WTC11 (cell line): ENCODE results near the gene PPP2R2C. TPM values are rescaled to one million over a fixed set of nuclear protein-coding genes. Genes with fewer than 3 reads are reported as not detected.

Experiments
- ATAC-seq: fragments of 200-7000 bp; cut with Tn5 transposase; 2 replicates; pipeline ENCODE4 v1.10.0; 2021; ENCODE audit warnings: mild to moderate bottlenecking, moderate library complexity
- CTCF ChIA-PET: fragments of 300-600 bp; sonication (Branson Sonifier 250); formaldehyde crosslinking; loops from one replicate; lab custom pipeline; 2021; ENCODE audit warnings: antibody characterized with exemption; lab: Charles Lee
- POLR2A ChIA-PET: fragments of 350-600 bp; sonication (Branson Sonifier 250); formaldehyde crosslinking; loops from one replicate; lab custom pipeline; 2021; ENCODE audit warnings: antibody characterized with exemption; lab: Charles Lee
- DNase-seq: peaks from one replicate; pipeline ENCODE4 v3.0.0; 2021; ENCODE audit warnings: low spot score
- H3K27ac Mint-ChIP-seq: 2 replicates; pipeline ENCODE4 v1.8.0; 2021; ENCODE audit warnings: mixed read lengths
- H3K27me3 Mint-ChIP-seq: 2 replicates; pipeline ENCODE4 v1.8.0; 2021; ENCODE audit warnings: low read depth, mild to moderate bottlenecking, moderate library complexity, mixed read lengths
- H3K36me3 Mint-ChIP-seq: 2 replicates; pipeline ENCODE4 v1.8.0; 2021; ENCODE audit warnings: mixed read lengths
- H3K4me1 Mint-ChIP-seq: 2 replicates; pipeline ENCODE4 v1.8.0; 2022; ENCODE audit warnings: mixed read lengths
- H3K4me3 Mint-ChIP-seq: 2 replicates; pipeline ENCODE4 v1.8.0; 2021; ENCODE audit warnings: mild to moderate bottlenecking, moderate library complexity, mixed read lengths
- H3K9me3 Mint-ChIP-seq: 2 replicates; pipeline ENCODE4 v1.8.0; 2021; ENCODE audit warnings: mixed read lengths
- AFF4 ChIP-seq: sonication (generic); formaldehyde crosslinking; IDR thresholded peaks from 2 replicates; pipeline ENCODE4 v1.8.1; 2023; ENCODE audit warnings: mild to moderate bottlenecking, missing genetic modification reagents, borderline replicate concordance
- CDX4 ChIP-seq: fragments of 250-450 bp; sonication (Bioruptor Pico); IDR thresholded peaks from 2 replicates; pipeline ENCODE4 v1.9.0; 2021; ENCODE audit warnings: moderate library complexity, mild to moderate bottlenecking, inconsistent platforms, borderline replicate concordance
- CREM ChIP-seq: sonication (generic); formaldehyde crosslinking; IDR thresholded peaks from 2 replicates; pipeline ENCODE4 v1.8.1; 2022; ENCODE audit warnings: mild to moderate bottlenecking, missing genetic modification reagents, moderate library complexity
- ELF4 ChIP-seq: sonication (generic); formaldehyde crosslinking; IDR thresholded peaks from 2 replicates; pipeline ENCODE4 v1.8.1; 2022; ENCODE audit warnings: low read depth, mild to moderate bottlenecking, moderate library complexity, missing genetic modification reagents
- FOXJ3 ChIP-seq: sonication (generic); formaldehyde crosslinking; IDR thresholded peaks from 2 replicates; pipeline ENCODE4 v1.9.0; 2021; ENCODE audit warnings: missing genetic modification reagents, mild to moderate bottlenecking, borderline replicate concordance
- FOXP1 ChIP-seq: sonication (generic); formaldehyde crosslinking; IDR thresholded peaks from 2 replicates; pipeline ENCODE4 v1.8.0; 2022; ENCODE audit warnings: missing genetic modification reagents, mild to moderate bottlenecking, moderate library complexity, borderline replicate concordance
- GRHL2 ChIP-seq: fragments of 250-450 bp; sonication (Bioruptor Pico); IDR thresholded peaks from 2 replicates; pipeline ENCODE4 v1.8.0; 2022; ENCODE audit warnings: mild to moderate bottlenecking, moderate library complexity; ENCODE audit not compliant: insufficient replicate concordance, severe bottlenecking
- HMGXB4 ChIP-seq: sonication (generic); formaldehyde crosslinking; IDR thresholded peaks from 2 replicates; pipeline ENCODE4 v1.8.1; 2023; ENCODE audit warnings: mild to moderate bottlenecking, moderate library complexity, missing genetic modification reagents
- IRF2 ChIP-seq: sonication (generic); formaldehyde crosslinking; IDR thresholded peaks from 2 replicates; pipeline ENCODE4 v1.8.0; 2022; ENCODE audit warnings: low read depth, missing genetic modification reagents, borderline replicate concordance
- JAZF1 ChIP-seq: fragments of 250-450 bp; sonication (Bioruptor Pico); IDR thresholded peaks from 2 replicates; pipeline ENCODE4 v1.9.0; 2021; ENCODE audit warnings: moderate library complexity, mild to moderate bottlenecking, inconsistent platforms
- MXD4 ChIP-seq: fragments of 250-450 bp; sonication (Bioruptor Pico); IDR thresholded peaks from 2 replicates; pipeline ENCODE4 v1.8.0; 2021; ENCODE audit warnings: mild to moderate bottlenecking, moderate library complexity, borderline replicate concordance
- NFE2L1 ChIP-seq: sonication (generic); formaldehyde crosslinking; IDR thresholded peaks from 2 replicates; pipeline ENCODE4 v1.8.1; 2023; ENCODE audit warnings: missing genetic modification reagents
- NR3C1 ChIP-seq: sonication (generic); formaldehyde crosslinking; conservative IDR thresholded peaks from 2 replicates; pipeline ENCODE4 v1.8.1; 2023; ENCODE audit warnings: low read depth, mild to moderate bottlenecking, missing genetic modification reagents
- SOX15 ChIP-seq: fragments of 250-450 bp; sonication (Bioruptor Pico); IDR thresholded peaks from 2 replicates; pipeline ENCODE4 v1.9.0; 2021; ENCODE audit warnings: mild to moderate bottlenecking
- SP1 ChIP-seq: sonication (generic); formaldehyde crosslinking; conservative IDR thresholded peaks from 2 replicates; pipeline ENCODE4 v1.8.1; 2022; ENCODE audit warnings: missing genetic modification reagents
- ZNF121 ChIP-seq: sonication (generic); formaldehyde crosslinking; IDR thresholded peaks from 2 replicates; pipeline ENCODE4 v1.8.0; 2023; ENCODE audit warnings: missing genetic modification reagents
- ZNF232 ChIP-seq: sonication (generic); formaldehyde crosslinking; IDR thresholded peaks from 2 replicates; pipeline ENCODE4 v1.8.0; 2022; ENCODE audit warnings: mild to moderate bottlenecking, missing genetic modification reagents
- ZNF416 ChIP-seq: fragments of 250-450 bp; sonication (Bioruptor Pico); IDR thresholded peaks from 2 replicates; pipeline ENCODE4 v1.9.0; 2021; ENCODE audit warnings: mild to moderate bottlenecking, inconsistent platforms
- ZNF671 ChIP-seq: fragments of 250-450 bp; sonication (Bioruptor Pico); IDR thresholded peaks from 2 replicates; pipeline ENCODE4 v1.8.0; 2021; ENCODE audit warnings: mild to moderate bottlenecking
- total RNA-seq: library from RNA; stranded (reverse); gene quantifications from 3 replicates; pipeline ENCODE4 v1.2.3, GENCODE V29; 2021
- TF ChIP-seq, protein P1 (sequence below): fragments of 250-450 bp; sonication (Bioruptor Pico); IDR thresholded peaks from 2 replicates; pipeline ENCODE4 v1.9.0; 2021; ENCODE audit warnings: mild to moderate bottlenecking
- TF ChIP-seq, protein P2 (sequence below): sonication (generic); formaldehyde crosslinking; conservative IDR thresholded peaks from 2 replicates; pipeline ENCODE4 v1.8.1; 2022; ENCODE audit warnings: mild to moderate bottlenecking, missing genetic modification reagents

The PPP2R2C gene
- total RNA-seq, 1 experiment from 2014 or later, result 11.5 TPM

DNA sequence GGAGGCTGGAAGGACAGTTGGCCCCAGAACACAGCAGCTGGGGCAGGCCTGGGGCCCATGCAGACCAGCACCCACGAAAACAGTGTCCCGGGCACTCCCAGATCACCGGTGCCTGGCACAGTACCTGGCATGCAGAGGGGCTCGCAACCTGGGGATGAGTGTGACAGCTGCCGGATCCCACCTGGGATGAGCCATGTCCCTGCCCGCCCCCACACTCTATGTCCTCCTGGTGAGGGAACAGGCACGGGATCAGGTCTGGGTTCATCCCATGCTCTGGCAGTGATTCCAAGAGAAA, 22.8 kb upstream of the PPP2R2C start:
- H3K9me3 Mint-ChIP-seq, result peaks cover 7% of the 10 kb centered on the region
- H3K36me3 Mint-ChIP-seq, result no peaks in the 10 kb centered on the region
- no peak for TF ChIP-seq FOXJ3
- no peak for TF ChIP-seq GRHL2 (CRISPR knock-in tag)
- no peak for TF ChIP-seq ZNF416 (CRISPR knock-in tag)
- TF ChIP-seq IRF2 (CRISPR knock-in tag), result no peak
- TF ChIP-seq, protein P1, sequence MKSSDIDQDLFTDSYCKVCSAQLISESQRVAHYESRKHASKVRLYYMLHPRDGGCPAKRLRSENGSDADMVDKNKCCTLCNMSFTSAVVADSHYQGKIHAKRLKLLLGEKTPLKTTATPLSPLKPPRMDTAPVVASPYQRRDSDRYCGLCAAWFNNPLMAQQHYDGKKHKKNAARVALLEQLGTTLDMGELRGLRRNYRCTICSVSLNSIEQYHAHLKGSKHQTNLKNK (CRISPR knock-in tag), result no peak
- TF ChIP-seq ZNF671 (CRISPR knock-in tag), result no peak
- TF ChIP-seq MXD4 (CRISPR knock-in tag), result no peak
- no peak overlapping the region for H3K4me3 Mint-ChIP-seq
- POLR2A ChIA-PET, result no interaction called here
- peaks cover 19% of the 10 kb centered on the region for H3K4me1 Mint-ChIP-seq
- CTCF ChIA-PET, result interaction anchor here (1.1 kb wide), 2 partner anchors 51 to 168 kb away, joined by 3 read pairs; no protein-coding TSS in a partner anchor
- ATAC-seq (no peak), DNase-seq (no peak)
- H3K27ac Mint-ChIP-seq, result no peak overlapping the region
- H3K27me3 Mint-ChIP-seq, result no peaks in the 10 kb centered on the region; the same call in 1 of the 2 replicates

- H3K9me3 Mint-ChIP-seq, result peaks cover 7% of the 10 kb centered on the region
- ChIA-PET POLR2A (no interaction called here), CTCF (interaction anchor here (1.1 to 1.6 kb wide), 3 partner anchors 21 to 167 kb away, joined by 3 to 4 read pairs (median 3); no protein-coding TSS in a partner anchor)
- H3K27me3 Mint-ChIP-seq, result no peaks in the 10 kb centered on the region; the same call in 1 of the 2 replicates
- H3K36me3 Mint-ChIP-seq, result no peaks in the 10 kb centered on the region
- DNase-seq, result no peak
- no peak overlapping the region for H3K27ac Mint-ChIP-seq
- H3K4me1 Mint-ChIP-seq, result peaks cover 17% of the 10 kb centered on the region
- TF ChIP-seq, protein P1 (CRISPR knock-in tag), result no peak
- TF ChIP-seq NFE2L1 (no peak), JAZF1 (CRISPR knock-in tag) (no peak), CDX4 (CRISPR knock-in tag) (no peak), CREM (CRISPR knock-in tag) (no peak), FOXP1 (CRISPR knock-in tag) (no peak), SP1 (no peak), GRHL2 (CRISPR knock-in tag) (no peak), ELF4 (CRISPR knock-in tag) (no peak), NR3C1 (CRISPR knock-in tag) (no peak), AFF4 (CRISPR knock-in tag) (no peak), ZNF232 (CRISPR knock-in tag) (no peak), ZNF121 (CRISPR knock-in tag) (no peak), ZNF416 (CRISPR knock-in tag) (no peak), HMGXB4 (CRISPR knock-in tag) (no peak), SOX15 (CRISPR knock-in tag) (no peak)
- TF ChIP-seq, protein P2, sequence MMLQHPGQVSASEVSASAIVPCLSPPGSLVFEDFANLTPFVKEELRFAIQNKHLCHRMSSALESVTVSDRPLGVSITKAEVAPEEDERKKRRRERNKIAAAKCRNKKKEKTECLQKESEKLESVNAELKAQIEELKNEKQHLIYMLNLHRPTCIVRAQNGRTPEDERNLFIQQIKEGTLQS (CRISPR knock-in tag), result no peak
- TF ChIP-seq, all 79 proteins: peak for 0
- H3K4me3 Mint-ChIP-seq, result no peak overlapping the region
- no peak for ATAC-seq
Measured at GRCh38 chr4:6494431-6495295, 22.2 kb upstream of the PPP2R2C start.
